Fibroblast of lung (primary cell): ENCODE data around the gene FUT1. TPM values are rescaled to one million over a fixed set of nuclear protein-coding genes. Genes with fewer than 3 reads are reported as not detected.

ENCODE experiments used
- DNase-seq, 2 donors: peaks; one replicate each; pipeline versions ENCODE4 v3.0.0 to v3.0.0-alpha.2; 2010; ENCODE audit warnings: low read depth in 2 of 2
- H2AFZ ChIP-seq: 2 replicates; pipeline ENCODE4 v1.5.1; 2012; ENCODE audit warnings: low read length, control low read depth, inconsistent platforms
- H3K27ac ChIP-seq: 2 replicates; pipeline ENCODE4 v1.5.1; 2011; ENCODE audit warnings: low read length, control low read depth; ENCODE audit not compliant: insufficient read depth
- H3K27me3 ChIP-seq: 2 replicates; pipeline ENCODE4 v1.5.1; 2011; ENCODE audit warnings: mild to moderate bottlenecking, low read length; ENCODE audit not compliant: control insufficient read depth, insufficient read depth
- H3K36me3 ChIP-seq: 2 replicates; pipeline ENCODE4 v1.5.1; 2011; ENCODE audit warnings: low read length; ENCODE audit not compliant: control insufficient read depth, insufficient read depth
- H3K4me1 ChIP-seq: 2 replicates; pipeline ENCODE4 v1.5.1; 2011; ENCODE audit warnings: low read length; ENCODE audit not compliant: control insufficient read depth, insufficient read depth; ENCODE audit errors: extremely low read depth
- H3K4me2 ChIP-seq: 2 replicates; pipeline ENCODE4 v1.5.1; 2011; ENCODE audit warnings: low read length, control low read depth; ENCODE audit not compliant: insufficient read depth; ENCODE audit errors: extremely low read depth
- H3K4me3 ChIP-seq, 4 experiments: fragments of 200-600 bp in 1 of 4; sonication (generic) in 1 of 4; replicated peaks in 1 of 4; 2 replicates each; pipeline ENCODE4 v1.5.1; 2011 to 2016; ENCODE audit warnings: low read length in 4 of 4, low read depth in 3 of 4, mild to moderate bottlenecking in 3 of 4, control low read depth in 2 of 4, inconsistent platforms in 1 of 4, mixed read lengths in 1 of 4; ENCODE audit not compliant: insufficient read depth in 1 of 4; ENCODE audit errors: control extremely low read depth in 1 of 4
- H3K79me2 ChIP-seq: 2 replicates; pipeline ENCODE4 v1.5.1; 2012; ENCODE audit warnings: mild to moderate bottlenecking, low read length, inconsistent platforms; ENCODE audit not compliant: control insufficient read depth, insufficient read depth
- H3K9ac ChIP-seq: 2 replicates; pipeline ENCODE4 v1.5.1; 2011; ENCODE audit warnings: mild to moderate bottlenecking, low read length, control low read depth; ENCODE audit not compliant: insufficient read depth
- H3K9me3 ChIP-seq: 2 replicates; pipeline ENCODE4 v1.5.1; 2012; ENCODE audit warnings: low read depth, low read length; ENCODE audit not compliant: control insufficient read depth, insufficient read depth
- H4K20me1 ChIP-seq: 2 replicates; pipeline ENCODE4 v1.5.1; 2011; ENCODE audit warnings: low read length; ENCODE audit not compliant: control insufficient read depth, insufficient read depth; ENCODE audit errors: extremely low read depth
- EZH2 ChIP-seq: IDR thresholded peaks from 2 replicates; pipeline ENCODE4 v1.5.1; 2012; ENCODE audit warnings: low read length, control low read depth, mild to moderate bottlenecking; ENCODE audit errors: missing control alignments
- polyA plus RNA-seq, 2 donors: library from polyadenylated mRNA; depleted of rRNA in 1 of 2; stranded (reverse) in 1 of 2; unstranded in 1 of 2; fragments of >200 nt; gene quantifications; 2 replicates each; pipeline ENCODE4 v1.2.1, GENCODE V29; 2011 to 2012; ENCODE audit warnings: missing spikeins in 1 of 2
- total RNA-seq: library from RNA; depleted of rRNA; stranded (reverse); fragments of >200 nt; gene quantifications from 2 replicates; pipeline ENCODE4 v1.2.1, GENCODE V29; 2014
- TF ChIP-seq, protein P1 (sequence below), 2 donors: IDR thresholded peaks in 1 of 2; conservative IDR thresholded peaks in 1 of 2; 1 replicate in 1 of 2; 2 replicates in 1 of 2; pipeline ENCODE4 v1.5.1; 2011 to 2012; ENCODE audit warnings: low read length in 2 of 2, control low read depth in 1 of 2, inconsistent platforms in 1 of 2, low read depth in 1 of 2, mild to moderate bottlenecking in 1 of 2

FUT1 gene
- total and polyA plus RNA-seq, 2 donors (not counting 1 experiment from before 2014, with no cell fraction given): 0.02 to 0.17 TPM

DNA sequence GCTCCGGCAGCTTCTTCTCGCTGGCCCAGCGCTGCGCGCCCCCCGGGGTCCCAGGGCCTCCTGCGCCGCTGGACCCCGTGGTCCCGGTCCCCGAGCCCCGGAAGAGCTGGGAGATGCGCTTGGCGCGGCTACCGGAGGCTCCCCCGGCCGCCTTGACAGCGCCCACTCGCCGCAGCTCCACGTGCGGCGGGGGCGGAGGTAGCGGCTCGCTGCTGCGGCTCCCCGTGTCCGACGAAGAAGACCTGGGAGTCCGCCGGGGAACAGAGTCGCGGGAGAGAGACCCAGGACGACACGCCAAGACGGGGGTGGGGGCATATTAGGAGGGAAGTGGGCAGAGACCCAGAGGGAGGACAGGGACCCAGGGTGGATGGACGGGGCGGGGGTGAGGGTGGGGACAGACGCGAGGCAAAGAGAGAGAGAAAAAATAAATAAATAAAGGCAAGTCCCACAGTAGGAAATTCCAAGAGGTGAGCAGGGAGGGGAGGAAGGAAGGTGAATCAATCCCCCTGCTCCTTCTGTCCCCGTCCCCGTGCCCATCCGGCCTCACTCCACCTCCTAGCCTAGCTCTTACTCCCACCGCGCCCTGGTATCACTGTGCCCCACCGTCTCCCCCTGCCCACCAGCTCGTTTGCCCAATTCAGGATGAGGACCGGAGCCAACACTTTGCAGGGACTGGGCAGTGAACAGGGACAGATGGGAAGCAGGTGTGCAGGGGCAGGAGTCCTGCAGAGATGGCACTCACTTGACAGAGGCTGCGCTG is 12.9 kb downstream of the FUT1 start:
- no peak overlapping the region for H3K9ac ChIP-seq
- no peaks in the 10 kb centered on the region for H4K20me1 ChIP-seq
- DNase-seq: no peak
- H2AFZ ChIP-seq: no peak overlapping the region
- H3K79me2 ChIP-seq: no peaks in the 10 kb centered on the region
- H3K27me3 ChIP-seq: peaks cover 5% of the 10 kb centered on the region
- H3K36me3 ChIP-seq: no peaks in the 10 kb centered on the region
- no peaks in the 10 kb centered on the region for H3K4me1 ChIP-seq
- peak overlapping the region; percentile 54 for H3K4me2 ChIP-seq
- TF ChIP-seq EZH2: no peak
- TF ChIP-seq, protein P1, sequence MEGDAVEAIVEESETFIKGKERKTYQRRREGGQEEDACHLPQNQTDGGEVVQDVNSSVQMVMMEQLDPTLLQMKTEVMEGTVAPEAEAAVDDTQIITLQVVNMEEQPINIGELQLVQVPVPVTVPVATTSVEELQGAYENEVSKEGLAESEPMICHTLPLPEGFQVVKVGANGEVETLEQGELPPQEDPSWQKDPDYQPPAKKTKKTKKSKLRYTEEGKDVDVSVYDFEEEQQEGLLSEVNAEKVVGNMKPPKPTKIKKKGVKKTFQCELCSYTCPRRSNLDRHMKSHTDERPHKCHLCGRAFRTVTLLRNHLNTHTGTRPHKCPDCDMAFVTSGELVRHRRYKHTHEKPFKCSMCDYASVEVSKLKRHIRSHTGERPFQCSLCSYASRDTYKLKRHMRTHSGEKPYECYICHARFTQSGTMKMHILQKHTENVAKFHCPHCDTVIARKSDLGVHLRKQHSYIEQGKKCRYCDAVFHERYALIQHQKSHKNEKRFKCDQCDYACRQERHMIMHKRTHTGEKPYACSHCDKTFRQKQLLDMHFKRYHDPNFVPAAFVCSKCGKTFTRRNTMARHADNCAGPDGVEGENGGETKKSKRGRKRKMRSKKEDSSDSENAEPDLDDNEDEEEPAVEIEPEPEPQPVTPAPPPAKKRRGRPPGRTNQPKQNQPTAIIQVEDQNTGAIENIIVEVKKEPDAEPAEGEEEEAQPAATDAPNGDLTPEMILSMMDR (conservative IDR thresholded peaks at IDR 0.05 in 1 of 2, IDR thresholded peaks at IDR 0.05 in 1 of 2; ENCODE audit: low read depth in 1 of 2, low read length in 2 of 2): no peak
- H3K4me3 ChIP-seq: peak overlapping the region in 1 of 4 experiments; percentile 43
- H3K9me3 ChIP-seq: no peaks in the 10 kb centered on the region
- H3K27ac ChIP-seq: no peak overlapping the region

DNA sequence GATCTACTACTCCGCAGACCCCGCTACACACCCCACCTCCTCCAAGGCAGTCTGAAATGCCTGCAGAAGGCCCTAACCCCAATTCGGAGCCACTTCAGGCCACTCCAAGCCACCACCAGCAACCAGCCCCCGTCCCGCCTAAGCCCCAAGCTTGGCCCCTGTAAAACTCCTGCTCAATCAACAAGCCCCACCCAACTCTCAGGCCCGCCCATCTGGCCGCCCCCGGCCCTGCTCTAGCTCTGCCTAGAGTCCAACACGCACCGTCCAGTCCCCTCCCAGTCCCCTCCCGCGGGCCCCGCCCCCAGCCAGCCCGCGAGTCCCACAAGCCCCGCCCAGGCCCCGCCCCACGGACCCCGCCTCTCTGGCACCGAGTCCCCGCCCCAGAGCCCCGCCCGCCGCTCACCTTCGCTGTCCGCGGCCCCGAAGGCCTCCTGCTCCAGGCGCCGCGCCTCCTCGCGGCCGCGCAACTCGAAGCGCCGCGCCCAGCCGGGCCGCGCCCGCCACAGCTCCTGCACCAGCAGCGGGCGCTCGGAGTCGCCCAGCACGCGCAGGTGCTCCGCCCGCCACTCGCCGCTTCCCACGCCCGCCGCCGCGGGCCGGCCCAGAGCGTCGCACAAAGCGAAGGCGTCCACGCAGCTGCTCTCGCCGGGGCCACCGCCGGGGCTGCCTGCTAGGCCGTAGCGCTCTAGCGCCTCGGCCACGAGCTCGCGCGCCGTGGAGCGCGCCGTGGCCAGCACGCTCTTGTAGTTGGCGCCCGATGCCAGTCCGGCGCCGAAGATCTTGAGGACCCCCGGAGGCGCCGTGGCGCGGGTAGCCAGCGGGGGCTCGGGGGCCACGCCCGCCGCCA is 13.7 kb downstream of the FUT1 start:
- Histone ChIP-seq H3K9me3 (no peaks in the 10 kb centered on the region), H4K20me1 (no peaks in the 10 kb centered on the region), H3K4me2 (peak overlapping the region; percentile 54), H3K27ac (no peak overlapping the region), H3K27me3 (peaks cover 5% of the 10 kb centered on the region), H3K79me2 (no peaks in the 10 kb centered on the region), H2AFZ (peak overlapping the region; percentile 20), H3K36me3 (no peaks in the 10 kb centered on the region), H3K4me1 (no peaks in the 10 kb centered on the region), H3K9ac (no peak overlapping the region), H3K4me3 (peak overlapping the region in 3 of 4 experiments; percentile 10 to 43 (median 23))
- DNase-seq: peak; percentile 63 to 71
- TF ChIP-seq, protein P1 (conservative IDR thresholded peaks at IDR 0.05 in 1 of 2, IDR thresholded peaks at IDR 0.05 in 1 of 2; ENCODE audit: low read depth in 1 of 2, low read length in 2 of 2): peak in 1 of 2 donors; percentile 9
- no peak for TF ChIP-seq EZH2

DNA sequence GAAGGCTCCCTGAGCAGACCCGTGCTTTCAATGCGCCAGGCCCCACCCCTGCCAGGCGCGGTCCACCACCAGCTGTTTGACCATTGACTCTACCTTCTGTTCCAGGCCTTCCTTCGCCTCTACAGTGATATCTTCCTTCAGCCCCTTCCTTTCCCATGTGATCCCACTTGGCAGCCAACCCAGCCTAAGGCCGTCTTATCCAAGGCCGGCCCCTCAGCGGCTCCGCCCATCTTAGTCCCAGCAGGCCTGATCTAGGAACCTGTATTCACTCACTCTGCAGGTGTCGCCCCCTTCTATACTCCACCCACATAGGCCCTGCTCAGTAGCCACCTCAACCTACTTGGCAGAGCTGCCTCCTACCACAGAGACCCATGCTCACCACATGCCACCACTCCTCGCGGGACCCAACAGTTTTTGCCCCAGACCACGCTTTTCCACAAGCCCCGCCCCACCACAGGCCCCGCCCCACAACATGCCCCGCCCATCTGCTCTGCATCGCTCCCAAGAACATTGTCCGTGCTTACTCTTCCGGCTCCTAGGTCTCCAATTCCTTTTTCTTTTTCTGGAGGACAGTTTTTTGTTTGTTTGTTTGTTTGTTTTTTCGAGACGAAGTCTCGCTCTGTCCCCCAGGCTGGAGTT is 15.0 kb downstream of the FUT1 start:
- Histone ChIP-seq H3K27ac (no peak overlapping the region), H3K9me3 (no peaks in the 10 kb centered on the region), H3K27me3 (peaks cover 5% of the 10 kb centered on the region), H3K9ac (no peak overlapping the region), H4K20me1 (no peaks in the 10 kb centered on the region), H3K79me2 (no peaks in the 10 kb centered on the region), H3K4me3 (no peak overlapping the region), H3K4me2 (no peak overlapping the region), H3K4me1 (no peaks in the 10 kb centered on the region), H2AFZ (no peak overlapping the region), H3K36me3 (no peaks in the 10 kb centered on the region)
- TF ChIP-seq EZH2: no peak
- TF ChIP-seq, protein P1 (conservative IDR thresholded peaks at IDR 0.05 in 1 of 2, IDR thresholded peaks at IDR 0.05 in 1 of 2; ENCODE audit: low read depth in 1 of 2, low read length in 2 of 2): no peak
- DNase-seq: no peak
